AG10803 (cell line): ENCODE data around the gene OR51B2.
"Not testable (repeated sequence)": the region's sequence is repeated elsewhere in the genome, so short reads cannot be mapped to it uniquely, and the experiment has no call there.

ENCODE experiments used
- DNase-seq: peaks from one replicate; pipeline ENCODE4 v3.0.0; 2010; ENCODE audit warnings: low read depth
- H3K4me3 ChIP-seq: 2 replicates; pipeline ENCODE4 v1.5.1; 2011; ENCODE audit warnings: mild to moderate bottlenecking, low read length, control low read depth
- TF ChIP-seq, protein P1 (sequence below): conservative IDR thresholded peaks from 2 replicates; pipeline ENCODE4 v1.5.1; 2011; ENCODE audit warnings: mild to moderate bottlenecking, low read length, control low read depth, inconsistent platforms

The OR51B2 gene

DNA sequence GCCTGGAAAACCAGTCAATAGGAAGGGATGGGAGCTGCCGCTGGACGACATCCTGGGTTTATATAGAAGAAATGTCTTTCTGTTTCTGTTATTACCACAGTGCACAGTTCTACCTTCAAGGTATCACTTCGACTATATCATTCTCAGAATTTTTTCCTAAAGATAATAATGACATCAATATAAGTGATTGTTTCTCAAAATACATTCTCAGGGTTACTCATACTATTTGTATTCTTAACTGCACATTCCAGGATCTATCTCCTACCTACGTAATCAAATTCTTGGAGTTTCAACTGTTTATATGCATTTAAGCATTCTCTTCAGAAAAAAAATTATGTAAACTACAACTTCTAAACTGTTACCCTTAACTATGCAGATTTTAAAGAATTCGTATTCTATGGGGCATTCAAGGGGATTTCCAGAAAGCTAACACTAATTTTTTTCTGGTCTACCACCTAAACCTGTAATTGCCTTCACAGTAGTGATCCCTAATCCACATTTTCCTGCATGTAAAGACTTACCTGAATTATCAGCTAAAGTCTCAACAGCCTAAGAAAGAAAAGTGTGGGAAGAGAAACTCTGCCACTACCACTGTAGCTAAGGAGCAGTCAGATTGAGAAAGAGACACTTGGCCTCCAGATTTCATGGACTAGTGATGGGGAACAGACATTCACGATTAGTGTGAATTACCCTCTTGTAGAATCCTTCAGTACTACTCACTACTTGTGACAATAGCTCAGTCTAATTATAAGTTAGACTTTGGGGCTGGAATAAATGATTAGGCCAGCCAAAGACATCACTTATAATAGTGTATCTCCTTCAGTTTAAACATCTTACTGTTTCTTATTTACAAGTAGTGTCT lies 19.6 kb upstream of the OR51B2 start, which contains the start of gene OR51B5:
Gene OR51B5, minus strand, starts transcription at position 51 of the 862 bp plus-strand sequence. Its CDS starts 0 bp downstream, at position 51.
- DNase-seq: no peak
- no peak within 1 kb of the TSS for H3K4me3 ChIP-seq
- TF ChIP-seq, protein P1, sequence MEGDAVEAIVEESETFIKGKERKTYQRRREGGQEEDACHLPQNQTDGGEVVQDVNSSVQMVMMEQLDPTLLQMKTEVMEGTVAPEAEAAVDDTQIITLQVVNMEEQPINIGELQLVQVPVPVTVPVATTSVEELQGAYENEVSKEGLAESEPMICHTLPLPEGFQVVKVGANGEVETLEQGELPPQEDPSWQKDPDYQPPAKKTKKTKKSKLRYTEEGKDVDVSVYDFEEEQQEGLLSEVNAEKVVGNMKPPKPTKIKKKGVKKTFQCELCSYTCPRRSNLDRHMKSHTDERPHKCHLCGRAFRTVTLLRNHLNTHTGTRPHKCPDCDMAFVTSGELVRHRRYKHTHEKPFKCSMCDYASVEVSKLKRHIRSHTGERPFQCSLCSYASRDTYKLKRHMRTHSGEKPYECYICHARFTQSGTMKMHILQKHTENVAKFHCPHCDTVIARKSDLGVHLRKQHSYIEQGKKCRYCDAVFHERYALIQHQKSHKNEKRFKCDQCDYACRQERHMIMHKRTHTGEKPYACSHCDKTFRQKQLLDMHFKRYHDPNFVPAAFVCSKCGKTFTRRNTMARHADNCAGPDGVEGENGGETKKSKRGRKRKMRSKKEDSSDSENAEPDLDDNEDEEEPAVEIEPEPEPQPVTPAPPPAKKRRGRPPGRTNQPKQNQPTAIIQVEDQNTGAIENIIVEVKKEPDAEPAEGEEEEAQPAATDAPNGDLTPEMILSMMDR: no peak

DNA sequence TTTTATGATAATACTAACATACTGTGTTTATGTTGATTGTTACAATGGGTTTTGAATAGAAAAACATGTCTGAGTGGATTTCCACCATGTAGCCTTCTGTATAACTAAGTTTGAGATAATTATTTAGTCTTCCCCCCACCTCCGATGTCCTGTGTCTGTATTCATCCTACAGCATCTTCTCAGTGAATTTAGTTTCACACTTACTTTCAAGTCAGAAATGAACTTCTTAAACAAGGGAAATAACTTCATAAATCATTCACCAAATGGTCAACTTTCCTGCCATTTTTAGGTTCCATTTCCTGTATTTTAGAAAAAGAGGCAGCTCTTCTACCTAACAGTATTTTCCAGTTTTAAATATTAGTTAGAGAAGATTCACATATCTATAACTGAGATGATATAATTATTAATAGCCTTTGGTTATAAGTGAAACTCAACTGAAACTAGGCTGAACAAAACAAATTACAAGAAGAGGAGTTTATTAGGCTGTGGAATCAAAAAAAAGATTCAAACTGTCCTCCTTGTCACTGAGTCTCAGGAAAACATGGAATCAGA lies 15.8 kb upstream of the OR51B2 start:
- DNase-seq: no peak
- TF ChIP-seq, protein P1: no peak
- H3K4me3 ChIP-seq: no peak overlapping the region

DNA sequence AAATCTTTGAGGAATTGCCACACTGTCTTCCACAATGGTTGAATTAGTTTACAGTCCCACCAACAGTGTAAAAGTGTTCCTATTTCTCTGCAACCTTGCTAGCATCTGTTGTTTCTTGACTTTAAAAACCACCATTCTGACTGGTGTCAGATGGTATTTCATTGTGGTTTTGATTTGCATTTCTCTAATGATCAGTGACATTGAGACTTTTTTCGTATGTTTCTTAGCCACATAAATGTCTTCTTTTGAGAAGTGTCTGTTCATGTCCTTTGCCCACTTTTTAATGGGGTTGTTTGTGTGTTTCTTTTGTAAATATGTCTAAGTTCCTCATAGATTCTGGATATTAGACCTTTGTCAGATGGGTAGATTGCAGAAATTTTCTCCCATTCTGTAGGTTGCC lies 13.2 kb upstream of the OR51B2 start:
- not testable (repeated sequence) for H3K4me3 ChIP-seq, DNase-seq

DNA sequence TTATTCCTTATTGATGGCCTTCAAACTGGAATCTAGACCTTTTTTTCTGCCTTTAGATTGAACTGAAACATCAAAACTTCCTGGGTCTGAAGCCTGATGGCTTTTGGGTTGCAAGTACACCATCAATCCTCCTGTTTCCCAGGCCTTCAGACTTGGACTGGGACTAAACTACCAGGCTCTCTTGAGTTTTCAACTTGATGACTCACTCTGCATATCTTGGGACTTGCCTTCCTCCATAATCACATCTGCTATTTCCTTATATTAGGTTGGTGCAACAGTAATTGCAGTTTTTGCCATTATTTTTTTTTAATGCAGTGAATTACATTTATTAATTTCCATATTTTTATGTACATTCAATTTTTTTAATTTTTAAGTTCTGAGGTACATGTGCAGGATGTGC lies 12.2 kb upstream of the OR51B2 start:
- H3K4me3 ChIP-seq: no peak overlapping the region
- DNase-seq: peak; percentile 50
- TF ChIP-seq, protein P1: no peak

DNA sequence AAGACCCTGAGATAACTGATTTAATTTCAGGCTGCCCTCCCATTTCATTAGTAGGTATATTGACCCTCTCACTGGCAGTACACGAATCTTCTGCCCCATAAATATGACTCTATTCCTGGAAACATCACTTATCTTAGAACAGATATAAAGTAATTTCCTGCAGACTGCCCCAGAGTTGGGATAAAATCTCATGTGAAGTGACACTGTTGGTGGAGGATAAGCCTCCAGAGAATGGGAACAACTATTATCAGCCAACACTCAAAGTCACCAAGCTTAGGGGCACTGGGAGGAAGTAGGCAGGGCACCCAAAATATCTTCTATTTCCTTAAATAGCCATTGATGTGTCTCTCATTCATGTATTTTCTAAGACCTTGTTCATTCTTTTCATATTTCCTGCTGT lies 11.1 kb upstream of the OR51B2 start:
- H3K4me3 ChIP-seq: no peak overlapping the region
- TF ChIP-seq, protein P1: no peak
- no peak for DNase-seq

DNA sequence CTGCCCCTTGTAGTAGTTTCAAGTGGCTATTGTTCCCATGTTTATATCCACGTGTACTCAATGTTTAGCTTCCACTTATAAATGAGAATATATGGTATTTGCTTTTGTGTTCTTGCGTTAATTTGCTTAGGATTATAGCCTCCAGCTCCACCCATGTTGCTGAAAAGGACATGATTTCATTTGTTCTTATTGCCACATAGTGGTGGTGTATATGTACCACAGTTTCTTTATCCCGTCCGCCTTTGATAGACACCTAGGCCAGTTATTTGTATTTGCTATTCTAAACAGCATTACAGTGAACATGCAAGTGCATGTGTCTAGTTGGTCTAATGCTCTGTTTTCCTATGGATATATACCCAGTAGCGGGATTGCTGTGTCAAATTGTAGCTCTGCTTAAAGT lies 6.8 kb downstream of the OR51B2 start:
- H3K4me3 ChIP-seq: no peak overlapping the region
- no peak for DNase-seq
- TF ChIP-seq, protein P1: no peak; the same call in 1 of the 2 replicates

DNA sequence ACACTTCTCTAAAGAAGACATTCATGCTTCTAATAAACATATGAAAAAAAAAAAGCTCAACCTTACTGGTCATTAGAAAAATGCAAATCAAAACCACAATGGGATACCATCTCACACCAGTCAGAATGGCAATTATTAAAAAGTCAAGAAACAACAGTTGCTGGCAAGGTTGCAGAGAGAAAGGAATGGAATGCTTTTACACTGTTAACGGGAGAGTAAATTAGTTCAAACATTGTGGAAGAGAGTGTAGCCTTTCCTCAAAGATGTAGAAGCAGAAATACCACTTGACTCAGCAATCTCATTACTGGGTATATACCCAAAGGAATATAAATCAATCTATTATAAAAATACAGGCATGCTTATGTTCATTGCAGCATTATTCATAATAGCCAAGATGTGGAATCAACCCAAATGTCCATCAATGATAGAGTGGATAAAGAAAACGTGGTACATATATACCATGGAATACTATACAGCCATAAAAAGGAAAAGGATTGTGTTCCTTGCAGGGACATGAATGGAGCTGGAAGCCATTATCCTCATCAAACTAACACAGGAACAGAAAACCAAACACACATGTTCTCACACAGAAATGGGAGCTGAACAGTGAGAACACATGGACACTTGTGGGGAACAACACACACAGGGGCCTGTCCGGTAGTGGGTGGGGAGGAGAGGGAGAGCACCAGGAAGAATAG lies 10.6 kb downstream of the OR51B2 start:
- DNase-seq: peak; percentile 34
- not testable (repeated sequence) for H3K4me3 ChIP-seq

DNA sequence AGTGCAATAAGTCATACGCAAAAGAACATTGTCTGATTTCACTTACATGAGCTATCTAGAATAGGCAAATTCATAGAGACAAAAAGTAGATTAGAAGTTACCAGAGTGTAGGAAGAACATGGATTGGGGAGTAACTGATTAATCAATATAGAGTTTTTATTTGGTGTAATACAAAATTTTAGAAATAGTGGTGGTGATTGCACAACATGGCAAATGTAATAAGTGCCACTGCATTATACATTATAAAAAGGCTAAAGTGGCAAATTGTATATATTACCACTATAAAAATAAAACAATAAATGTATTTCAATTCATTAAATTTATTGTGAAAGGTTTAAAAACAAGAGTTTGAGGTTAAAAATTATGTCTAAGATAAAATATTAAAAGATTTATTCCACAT lies 13.7 kb downstream of the OR51B2 start:
- TF ChIP-seq, protein P1: no peak

More for the DNA sequence above, 13.7 kb downstream of the OR51B2 start:
- DNase-seq: no peak
- H3K4me3 ChIP-seq: no peak overlapping the region
